HCT116 (cell line): Measurements from ENCODE around the gene CACNA2D2. TPM values are rescaled to one million over a fixed set of nuclear protein-coding genes. Genes with fewer than 3 reads are reported as not detected.

Experiments
- ATAC-seq: fragments of 200-7000 bp; cut with Tn5 transposase; 2 replicates; pipeline ENCODE4 v1.9.1; 2020; ENCODE audit warnings: mild to moderate bottlenecking, moderate library complexity
- BruUV-seq: library from RNA; stranded (reverse); fragments of 400-500 nt; replicated peaks from 2 replicates; lab custom pipeline; 2021; lab: Mats Ljungman, UMichigan
- CTCF ChIA-PET: fragments of 300-600 bp; sonication (Branson Sonifier 250); formaldehyde crosslinking; loops from one replicate; lab custom pipeline; 2021; ENCODE audit warnings: antibody characterized with exemption; lab: Charles Lee
- POLR2A ChIA-PET: fragments of 300-600, 350-600 bp; sonication (Branson Sonifier 250); formaldehyde crosslinking; loops from one replicate; lab custom pipeline; 2021; ENCODE audit warnings: antibody characterized with exemption; lab: Charles Lee
- RAD21 ChIA-PET, 2 experiments: fragments of 300-600 bp; sonication (Branson Sonifier 250); formaldehyde crosslinking; loops; one replicate each; lab custom pipeline; 2023; ENCODE audit warnings: low total read pairs in 2 of 2; ENCODE audit not compliant: uncharacterized antibody in 2 of 2, unreplicated experiment in 2 of 2, low non-redundant PET in 1 of 2; lab: Charles Lee
- DNase-seq: peaks from one replicate; pipeline ENCODE4 v3.0.0-alpha.2; 2010; ENCODE audit warnings: low read depth, low spot score
- H2AFZ ChIP-seq: fragments of 200-600 bp; shearing (Covaris generic), sonication (generic); 2 replicates; pipeline ENCODE4 v1.6.1; 2017; ENCODE audit warnings: low read depth, mixed run types, mixed read lengths, antibody characterized with exemption, low read length; ENCODE audit not compliant: poor library complexity, severe bottlenecking
- H3K27ac ChIP-seq: 2 replicates; pipeline ENCODE4 v1.5.1; 2012; ENCODE audit warnings: low read depth, low read length
- H3K27me3 ChIP-seq: fragments of 200-600 bp; sonication (generic); 2 replicates; pipeline ENCODE4 v1.6.1; 2016; ENCODE audit warnings: mixed run types, low read length, mixed read lengths; ENCODE audit not compliant: insufficient read depth
- H3K36me3 ChIP-seq, 2 experiments: fragments of 200-500 bp in 1 of 2; fragments of 200-600 bp in 1 of 2; sonication (Bioruptor generic) in 1 of 2; sonication (generic) in 1 of 2; 2 replicates each; pipeline versions ENCODE4 v1.5.1 to v1.6.1; 2014 to 2016; ENCODE audit warnings: low read length in 2 of 2, inconsistent platforms in 1 of 2, mixed read lengths in 1 of 2, mixed run types in 1 of 2; ENCODE audit not compliant: insufficient read depth in 2 of 2, control insufficient read depth in 1 of 2
- H3K4me1 ChIP-seq, 2 experiments: fragments of 200-600 bp in 1 of 2; sonication (generic) in 1 of 2; 2 replicates each; pipeline versions ENCODE4 v1.5.1 to v1.6.1; 2012 to 2017; ENCODE audit warnings: low read length in 2 of 2, inconsistent platforms in 1 of 2, mild to moderate bottlenecking in 1 of 2, mixed read lengths in 1 of 2, mixed run types in 1 of 2, moderate library complexity in 1 of 2; ENCODE audit not compliant: insufficient read depth in 2 of 2, control insufficient read depth in 1 of 2
- H3K4me2 ChIP-seq: fragments of 200-600 bp; sonication (generic); 2 replicates; pipeline ENCODE4 v1.6.1; 2017; ENCODE audit warnings: mixed run types, low read length, mixed read lengths
- H3K4me3 ChIP-seq, 2 experiments: fragments of 200-600 bp in 1 of 2; sonication (generic) in 1 of 2; replicated peaks in 1 of 2; 2 replicates each; pipeline ENCODE4 v1.5.1; 2011 to 2016; ENCODE audit warnings: low read length in 2 of 2, control low read depth in 1 of 2, low read depth in 1 of 2, mild to moderate bottlenecking in 1 of 2, mixed read lengths in 1 of 2, mixed run types in 1 of 2
- H3K79me2 ChIP-seq: fragments of 200-600 bp; sonication (generic); 2 replicates; pipeline ENCODE4 v1.6.1; 2017; ENCODE audit warnings: mild to moderate bottlenecking, mixed run types, low read length, moderate library complexity, mixed read lengths; ENCODE audit not compliant: insufficient read depth
- H3K9ac ChIP-seq: fragments of 200-600 bp; sonication (generic); 2 replicates; pipeline ENCODE4 v1.6.1; 2016; ENCODE audit warnings: low read length, mixed read lengths
- H3K9me2 ChIP-seq: fragments of 200-600 bp; sonication (generic), shearing (Covaris generic); 2 replicates; pipeline ENCODE4 v1.6.1; 2017; ENCODE audit warnings: mixed run types, mild to moderate bottlenecking, moderate library complexity; ENCODE audit not compliant: insufficient read depth
- H3K9me3 ChIP-seq, 2 experiments: fragments of 200-500 bp in 1 of 2; fragments of 200-600 bp in 1 of 2; sonication (Bioruptor generic) in 1 of 2; sonication (generic) in 1 of 2; 2 replicates each; pipeline ENCODE4 v1.6.1; 2014 to 2017; ENCODE audit warnings: low read length in 2 of 2, mixed read lengths in 2 of 2, inconsistent platforms in 1 of 2, low read depth in 1 of 2, mild to moderate bottlenecking in 1 of 2, mixed run types in 1 of 2, moderate library complexity in 1 of 2; ENCODE audit not compliant: control insufficient read depth in 1 of 2, insufficient read depth in 1 of 2
- H4K20me1 ChIP-seq: fragments of 200-600 bp; sonication (generic), shearing (Covaris generic); 2 replicates; pipeline ENCODE4 v1.6.1; 2017; ENCODE audit warnings: mixed run types, mild to moderate bottlenecking, moderate library complexity; ENCODE audit not compliant: insufficient read depth
- EGR1 ChIP-seq: IDR thresholded peaks from 2 replicates; pipeline ENCODE4 v1.6.1; 2012; ENCODE audit warnings: low read depth
- FOSL1 ChIP-seq: IDR thresholded peaks from 2 replicates; pipeline ENCODE4 v1.6.1; 2012; ENCODE audit warnings: low read depth
- JUND ChIP-seq: IDR thresholded peaks from 2 replicates; pipeline ENCODE4 v1.6.1; 2012
- MAX ChIP-seq: IDR thresholded peaks from 2 replicates; pipeline ENCODE4 v1.6.1; 2012
- POLR2AphosphoS5 ChIP-seq: IDR thresholded peaks from 2 replicates; pipeline ENCODE4 v1.6.1; 2011; ENCODE audit warnings: mild to moderate bottlenecking, low read depth, low read length, moderate library complexity
- TCF7L2 ChIP-seq: IDR thresholded peaks from 2 replicates; pipeline ENCODE4 v1.7.0; 2011; ENCODE audit warnings: borderline replicate concordance, inconsistent platforms; ENCODE audit not compliant: insufficient read depth, insufficient read length; ENCODE audit errors: extremely low read depth
- YY1 ChIP-seq: IDR thresholded peaks from 2 replicates; pipeline ENCODE4 v1.6.1; 2011; ENCODE audit warnings: low read length, low read depth, moderate library complexity, mild to moderate bottlenecking; ENCODE audit not compliant: insufficient replicate concordance; ENCODE audit errors: extremely low read depth
- ZFX ChIP-seq: fragments of 450-650 bp; IDR thresholded peaks from 2 replicates; pipeline ENCODE4 v1.6.1; 2017
- intact Hi-C: fragments of 100-400 bp; cut with micrococcal nuclease; formaldehyde crosslinking; loops from 2 replicates; pipeline ENCODE4 v1.10.0; 2022
- total RNA-seq: library from RNA; stranded (reverse); gene quantifications from one replicate; pipeline ENCODE4 v1.2.1, GENCODE V29; 2021; ENCODE audit not compliant: unreplicated experiment
- TF ChIP-seq, protein P1 (sequence below): IDR thresholded peaks from 2 replicates; pipeline ENCODE4 v1.6.1; 2011; ENCODE audit warnings: mild to moderate bottlenecking, low read length, moderate library complexity; ENCODE audit not compliant: insufficient replicate concordance; ENCODE audit errors: extremely low read depth

CACNA2D2 gene
- total RNA-seq, 1 experiment from 2014 or later, result 10.2 TPM

- Histone ChIP-seq H3K4me2 (peak within 1 kb of the TSS; percentile 89), H3K79me2 (peaks cover 41% of the 10 kb centered on the region), H2AFZ (peak within 1 kb of the TSS; percentile 57), H3K4me3 (peak within 1 kb of the TSS; percentile 83 to 87), H3K9me2 (no peaks in the 10 kb centered on the region), H3K27me3 (no peaks in the 10 kb centered on the region), H3K27ac (peak within 1 kb of the TSS; percentile 82), H3K36me3 (peaks cover 9 to 17% of the 10 kb centered on the region in 2 experiments; a peak in 3 of 4 replicates), H3K9me3 (no peaks in the 10 kb centered on the region), H4K20me1 (no peaks in the 10 kb centered on the region), H3K9ac (peak within 1 kb of the TSS; percentile 91), H3K4me1 (peaks cover 9 to 36% of the 10 kb centered on the region in 2 experiments; a peak in 3 of 4 replicates)
- ChIA-PET RAD21 (no interaction called here), POLR2A (interaction anchor here (0.5 to 0.6 kb wide), 2 partner anchors 9 kb away, joined by 3 read pairs; partner anchors contain the start of genes CYB561D2 and NPRL2), CTCF (no interaction called here)
- DNase-seq, result peak; percentile 96
- ATAC-seq, result peak; percentile 99
- no peak for TF ChIP-seq JUND
- no peak for TF ChIP-seq FOSL1
- TF ChIP-seq EGR1, result no peak
- peak; percentile 100 for TF ChIP-seq ZFX
- no peak for TF ChIP-seq MAX
- peak; percentile 78 for TF ChIP-seq YY1
- TF ChIP-seq POLR2AphosphoS5, result peak; percentile 77
- peak; percentile 34 for TF ChIP-seq TCF7L2
- TF ChIP-seq, protein P1, sequence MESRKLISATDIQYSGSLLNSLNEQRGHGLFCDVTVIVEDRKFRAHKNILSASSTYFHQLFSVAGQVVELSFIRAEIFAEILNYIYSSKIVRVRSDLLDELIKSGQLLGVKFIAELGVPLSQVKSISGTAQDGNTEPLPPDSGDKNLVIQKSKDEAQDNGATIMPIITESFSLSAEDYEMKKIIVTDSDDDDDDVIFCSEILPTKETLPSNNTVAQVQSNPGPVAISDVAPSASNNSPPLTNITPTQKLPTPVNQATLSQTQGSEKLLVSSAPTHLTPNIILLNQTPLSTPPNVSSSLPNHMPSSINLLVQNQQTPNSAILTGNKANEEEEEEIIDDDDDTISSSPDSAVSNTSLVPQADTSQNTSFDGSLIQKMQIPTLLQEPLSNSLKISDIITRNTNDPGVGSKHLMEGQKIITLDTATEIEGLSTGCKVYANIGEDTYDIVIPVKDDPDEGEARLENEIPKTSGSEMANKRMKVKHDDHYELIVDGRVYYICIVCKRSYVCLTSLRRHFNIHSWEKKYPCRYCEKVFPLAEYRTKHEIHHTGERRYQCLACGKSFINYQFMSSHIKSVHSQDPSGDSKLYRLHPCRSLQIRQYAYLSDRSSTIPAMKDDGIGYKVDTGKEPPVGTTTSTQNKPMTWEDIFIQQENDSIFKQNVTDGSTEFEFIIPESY, result peak; percentile 42
- intact Hi-C loops, result loop anchor here (1.0 to 10.0 kb wide), 2 partner anchors 8 to 1026 kb away; partner anchors contain the start of gene MANF
- TSS peak; percentile 60 for BruUV-seq
These were observed 144.3 kb downstream of the CACNA2D2 start, which contains the start of gene TMEM115 for GRCh38 chr3:50358911-50359759. Gene TMEM115, minus strand, starts transcription at chr3:50359521. Its CDS starts 458 bp downstream, at chr3:50359063.
